Measurements from ENCODE around the gene GPR176.

GPR176 gene

DNA sequence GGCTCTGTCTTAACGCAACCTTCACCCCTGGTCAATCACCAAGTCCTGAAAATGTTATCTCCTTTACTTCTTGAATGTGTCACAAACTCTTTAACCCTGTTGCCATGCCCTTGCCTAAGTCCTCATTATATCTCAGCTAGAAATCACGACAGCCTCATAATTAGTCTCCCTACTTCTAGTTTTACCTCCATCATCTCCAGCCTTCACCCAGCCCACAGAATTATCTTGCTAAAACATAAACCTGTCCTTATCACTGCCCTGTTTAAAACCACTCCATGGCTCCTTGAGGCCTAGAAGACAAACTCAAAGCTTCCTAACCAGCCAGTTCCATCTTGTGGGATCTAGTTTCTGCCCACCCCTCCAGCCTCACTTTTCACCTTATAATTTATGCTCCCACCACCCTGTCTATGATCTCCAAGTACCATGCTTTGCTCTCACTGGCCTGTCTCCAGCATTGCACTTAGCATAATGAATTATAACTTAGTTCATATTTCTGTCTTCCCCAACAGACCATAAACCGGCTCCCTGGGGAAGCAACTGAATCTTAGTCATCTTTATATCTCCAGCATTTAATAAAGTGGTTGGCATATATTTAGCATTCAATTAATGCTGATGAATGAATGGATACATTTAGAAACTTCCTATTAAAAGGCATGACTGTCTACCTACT is 39.2 kb downstream of the GPR176 start:
- TF ChIP-seq EZH2phosphoT487 (IDR thresholded peaks at IDR 0.05; ENCODE audit: borderline replicate concordance): no peak
- H3K4me3 ChIP-seq (ENCODE audit: low read length, poor library complexity, severe bottlenecking): no peak overlapping the region
- no peaks in the 10 kb centered on the region for H3K4me1 ChIP-seq (ENCODE audit: insufficient read depth, low read length, poor library complexity, severe bottlenecking)

DNA sequence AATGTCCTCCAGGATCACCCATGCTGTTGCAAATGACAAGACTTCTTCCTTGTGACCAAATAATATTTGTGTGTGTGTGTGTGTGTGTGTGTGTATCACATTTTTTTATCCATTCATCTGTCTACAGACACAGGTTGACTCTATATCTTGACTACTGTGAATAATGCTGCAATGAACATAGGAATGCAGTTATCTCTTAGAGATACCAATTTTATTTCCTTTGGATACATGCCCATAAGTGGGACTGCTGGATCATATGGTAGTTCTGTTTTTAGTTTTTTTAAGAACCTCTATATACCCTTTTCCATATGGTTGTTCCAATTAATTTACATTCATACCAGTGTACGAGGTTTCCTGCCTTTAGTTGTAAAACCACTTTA is 41.7 kb downstream of the GPR176 start:
- Histone ChIP-seq H3F3A (ENCODE audit: low read depth) (no peaks in the 10 kb centered on the region), H3K9ac (ENCODE audit: low read depth, low read length, poor library complexity, severe bottlenecking) (no peak overlapping the region), H3K79me2 (ENCODE audit: insufficient read depth, low read length) (no peaks in the 10 kb centered on the region), H3K9me2 (replicated peaks; ENCODE audit: low read depth, low read length) (no peaks in the 10 kb centered on the region), H3K9me3 (ENCODE audit: insufficient read depth, low read depth, low read length) (no peaks in the 10 kb centered on the region), H3K4me1 (ENCODE audit: insufficient read depth, low read length, poor library complexity, severe bottlenecking) (peaks cover under 1% of the 10 kb centered on the region), H2AFZ (ENCODE audit: low read length) (no peak overlapping the region), H3K36me3 (ENCODE audit: insufficient read depth, low read length) (no peaks in the 10 kb centered on the region), H3K4me2 (ENCODE audit: low read depth, low read length, poor library complexity, severe bottlenecking) (no peak overlapping the region), H4K20me1 (ENCODE audit: insufficient read depth, low read length, poor library complexity, severe bottlenecking) (no peaks in the 10 kb centered on the region), H3K27me3 (ENCODE audit: insufficient read depth, low read length, poor library complexity, severe bottlenecking) (no peaks in the 10 kb centered on the region), H3K4me3 (ENCODE audit: low read length, poor library complexity, severe bottlenecking) (no peak overlapping the region)
- TF ChIP-seq, protein P1, sequence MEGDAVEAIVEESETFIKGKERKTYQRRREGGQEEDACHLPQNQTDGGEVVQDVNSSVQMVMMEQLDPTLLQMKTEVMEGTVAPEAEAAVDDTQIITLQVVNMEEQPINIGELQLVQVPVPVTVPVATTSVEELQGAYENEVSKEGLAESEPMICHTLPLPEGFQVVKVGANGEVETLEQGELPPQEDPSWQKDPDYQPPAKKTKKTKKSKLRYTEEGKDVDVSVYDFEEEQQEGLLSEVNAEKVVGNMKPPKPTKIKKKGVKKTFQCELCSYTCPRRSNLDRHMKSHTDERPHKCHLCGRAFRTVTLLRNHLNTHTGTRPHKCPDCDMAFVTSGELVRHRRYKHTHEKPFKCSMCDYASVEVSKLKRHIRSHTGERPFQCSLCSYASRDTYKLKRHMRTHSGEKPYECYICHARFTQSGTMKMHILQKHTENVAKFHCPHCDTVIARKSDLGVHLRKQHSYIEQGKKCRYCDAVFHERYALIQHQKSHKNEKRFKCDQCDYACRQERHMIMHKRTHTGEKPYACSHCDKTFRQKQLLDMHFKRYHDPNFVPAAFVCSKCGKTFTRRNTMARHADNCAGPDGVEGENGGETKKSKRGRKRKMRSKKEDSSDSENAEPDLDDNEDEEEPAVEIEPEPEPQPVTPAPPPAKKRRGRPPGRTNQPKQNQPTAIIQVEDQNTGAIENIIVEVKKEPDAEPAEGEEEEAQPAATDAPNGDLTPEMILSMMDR (conservative IDR thresholded peaks at IDR 0.05; ENCODE audit: low read length): no peak
- no peak for TF ChIP-seq EZH2phosphoT487 (IDR thresholded peaks at IDR 0.05; ENCODE audit: borderline replicate concordance)

More for the DNA sequence above, 39.2 kb downstream of the GPR176 start:
- Histone ChIP-seq H3K79me2 (ENCODE audit: insufficient read depth, low read length) (no peaks in the 10 kb centered on the region), H3F3A (ENCODE audit: low read depth) (no peaks in the 10 kb centered on the region), H3K4me2 (ENCODE audit: low read depth, low read length, poor library complexity, severe bottlenecking) (no peak overlapping the region), H3K9ac (ENCODE audit: low read depth, low read length, poor library complexity, severe bottlenecking) (no peak overlapping the region), H2AFZ (ENCODE audit: low read length) (no peak overlapping the region), H3K9me3 (ENCODE audit: insufficient read depth, low read depth, low read length) (no peaks in the 10 kb centered on the region), H3K36me3 (ENCODE audit: insufficient read depth, low read length) (no peaks in the 10 kb centered on the region), H3K9me2 (replicated peaks; ENCODE audit: low read depth, low read length) (no peaks in the 10 kb centered on the region), H4K20me1 (ENCODE audit: insufficient read depth, low read length, poor library complexity, severe bottlenecking) (no peaks in the 10 kb centered on the region), H3K27me3 (ENCODE audit: insufficient read depth, low read length, poor library complexity, severe bottlenecking) (no peaks in the 10 kb centered on the region)

DNA sequence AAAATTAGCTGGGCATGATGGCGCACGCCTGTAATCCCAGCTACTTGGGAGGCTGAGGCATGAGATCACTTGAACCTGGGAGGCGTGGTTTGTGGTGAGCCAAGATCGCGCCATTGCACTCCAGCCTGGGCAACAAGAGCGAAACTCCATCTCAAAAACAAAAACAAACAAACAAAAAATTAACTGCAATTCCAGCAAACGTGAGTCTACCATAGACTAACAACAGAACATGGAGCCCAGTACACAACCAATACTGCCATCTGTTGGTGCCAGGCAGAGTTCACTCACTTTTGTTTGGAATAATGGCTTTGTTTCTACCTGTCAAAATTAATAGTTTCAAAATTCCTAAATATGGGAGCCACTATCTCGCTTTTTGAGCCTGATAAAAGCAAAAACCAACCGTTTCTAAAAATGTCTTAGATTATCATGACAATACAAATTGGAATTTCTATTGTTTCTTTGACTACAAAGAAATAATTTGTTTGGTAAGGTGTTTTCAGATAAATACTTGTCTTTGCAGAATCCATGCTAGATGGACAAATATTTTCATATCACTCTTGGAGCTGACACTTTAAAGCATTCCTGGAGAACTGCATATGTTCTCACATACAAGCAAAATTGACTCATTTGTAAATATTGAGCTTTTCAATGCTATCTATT is 45.0 kb downstream of the GPR176 start:
- H3K4me2 ChIP-seq (ENCODE audit: low read depth, low read length, poor library complexity, severe bottlenecking): no peak overlapping the region
- no peaks in the 10 kb centered on the region for H3K9me3 ChIP-seq (ENCODE audit: insufficient read depth, low read depth, low read length)
- H3K4me3 ChIP-seq (ENCODE audit: low read length, poor library complexity, severe bottlenecking): no peak overlapping the region
- 0 out of 2 replicates have a peak, but pooled peaks cover 4% of the 10 kb centered on the region for H3F3A ChIP-seq (ENCODE audit: low read depth)
- no peak overlapping the region for H3K9ac ChIP-seq (ENCODE audit: low read depth, low read length, poor library complexity, severe bottlenecking)
- peaks cover 14% of the 10 kb centered on the region for H3K4me1 ChIP-seq (ENCODE audit: insufficient read depth, low read length, poor library complexity, severe bottlenecking)
- TF ChIP-seq, protein P1 (conservative IDR thresholded peaks at IDR 0.05; ENCODE audit: low read length): peak; percentile 87
- no peak for TF ChIP-seq EZH2phosphoT487 (IDR thresholded peaks at IDR 0.05; ENCODE audit: borderline replicate concordance)
- no peaks in the 10 kb centered on the region for H3K36me3 ChIP-seq (ENCODE audit: insufficient read depth, low read length)
- no peaks in the 10 kb centered on the region for H3K79me2 ChIP-seq (ENCODE audit: insufficient read depth, low read length)
- H2AFZ ChIP-seq (ENCODE audit: low read length): no peak overlapping the region
- no peaks in the 10 kb centered on the region for H3K27me3 ChIP-seq (ENCODE audit: insufficient read depth, low read length, poor library complexity, severe bottlenecking)
- H4K20me1 ChIP-seq (ENCODE audit: insufficient read depth, low read length, poor library complexity, severe bottlenecking): no peaks in the 10 kb centered on the region
- no peaks in the 10 kb centered on the region for H3K9me2 ChIP-seq (replicated peaks; ENCODE audit: low read depth, low read length)
